ENCODE data around the gene SLC35G1.

Gene SLC35G1

GRCh38 chr10:93921338-93921737 lies 27.6 kb downstream of the SLC35G1 start:
- DNase-seq: peak; percentile 36
- Histone ChIP-seq H3K9me3 (no peaks in the 10 kb centered on the region), H3K4me1 (no peaks in the 10 kb centered on the region; the same call in none of the 2 replicates), H3K36me3 (no peaks in the 10 kb centered on the region), H3K4me3 (ENCODE audit: low read depth, low read length) (no peak overlapping the region), H3K27me3 (no peaks in the 10 kb centered on the region)
- peak; percentile 55 for TF ChIP-seq CTCF (IDR thresholded peaks at IDR 0.05; ENCODE audit: low read depth, low read length)

- Histone ChIP-seq H3K27me3 (no peaks in the 10 kb centered on the region), H3K36me3 (no peaks in the 10 kb centered on the region), H3K9me3 (no peaks in the 10 kb centered on the region), H3K4me3 (ENCODE audit: low read depth, low read length) (no peak overlapping the region), H3K4me1 (no peaks in the 10 kb centered on the region)
- no peak for TF ChIP-seq CTCF (IDR thresholded peaks at IDR 0.05; ENCODE audit: low read depth, low read length)
- no peak for DNase-seq
Measured at GRCh38 chr10:93926613-93927012, 32.8 kb downstream of the SLC35G1 start.

- Histone ChIP-seq H3K4me3 (ENCODE audit: low read depth, low read length) (no peak overlapping the region), H3K27me3 (no peaks in the 10 kb centered on the region), H3K9me3 (no peaks in the 10 kb centered on the region), H3K4me1 (no peaks in the 10 kb centered on the region), H3K36me3 (no peaks in the 10 kb centered on the region)
- no peak for DNase-seq
- TF ChIP-seq CTCF (IDR thresholded peaks at IDR 0.05; ENCODE audit: low read depth, low read length): no peak
Measured at GRCh38 chr10:93938140-93938539, 44.4 kb downstream of the SLC35G1 start.

- no peak for TF ChIP-seq CTCF (IDR thresholded peaks at IDR 0.05; ENCODE audit: low read depth, low read length)
- DNase-seq: no peak
- Histone ChIP-seq H3K4me3 (ENCODE audit: low read depth, low read length) (no peak overlapping the region), H3K27me3 (no peaks in the 10 kb centered on the region), H3K4me1 (no peaks in the 10 kb centered on the region), H3K9me3 (no peaks in the 10 kb centered on the region), H3K36me3 (no peaks in the 10 kb centered on the region)
Measured at GRCh38 chr10:93940881-93941280, 47.1 kb downstream of the SLC35G1 start.

- no peak overlapping the region for H3K4me3 ChIP-seq (ENCODE audit: low read depth, low read length)
- H3K36me3 ChIP-seq: no peaks in the 10 kb centered on the region
- H3K27me3 ChIP-seq: no peaks in the 10 kb centered on the region
- TF ChIP-seq CTCF (IDR thresholded peaks at IDR 0.05; ENCODE audit: low read depth, low read length): no peak
- no peak for DNase-seq
- no peaks in the 10 kb centered on the region for H3K9me3 ChIP-seq
- H3K4me1 ChIP-seq: no peaks in the 10 kb centered on the region
Measured at GRCh38 chr10:93941606-93942005, 47.8 kb downstream of the SLC35G1 start.

GRCh38 chr10:93945819-93946218 lies 52.0 kb downstream of the SLC35G1 start:
- DNase-seq: no peak

More at GRCh38 chr10:93945819-93946218, 52.0 kb downstream of the SLC35G1 start:
- Histone ChIP-seq H3K36me3 (no peaks in the 10 kb centered on the region), H3K27me3 (no peaks in the 10 kb centered on the region), H3K9me3 (no peaks in the 10 kb centered on the region), H3K4me3 (ENCODE audit: low read depth, low read length) (no peak overlapping the region), H3K4me1 (no peaks in the 10 kb centered on the region)
- TF ChIP-seq CTCF (IDR thresholded peaks at IDR 0.05; ENCODE audit: low read depth, low read length): no peak
